ENCODE measurements around the gene WDR20.
"Not testable (repeated sequence)": the region's sequence is repeated elsewhere in the genome, so short reads cannot be mapped to it uniquely, and the experiment has no call there.

WDR20 gene, protein sequence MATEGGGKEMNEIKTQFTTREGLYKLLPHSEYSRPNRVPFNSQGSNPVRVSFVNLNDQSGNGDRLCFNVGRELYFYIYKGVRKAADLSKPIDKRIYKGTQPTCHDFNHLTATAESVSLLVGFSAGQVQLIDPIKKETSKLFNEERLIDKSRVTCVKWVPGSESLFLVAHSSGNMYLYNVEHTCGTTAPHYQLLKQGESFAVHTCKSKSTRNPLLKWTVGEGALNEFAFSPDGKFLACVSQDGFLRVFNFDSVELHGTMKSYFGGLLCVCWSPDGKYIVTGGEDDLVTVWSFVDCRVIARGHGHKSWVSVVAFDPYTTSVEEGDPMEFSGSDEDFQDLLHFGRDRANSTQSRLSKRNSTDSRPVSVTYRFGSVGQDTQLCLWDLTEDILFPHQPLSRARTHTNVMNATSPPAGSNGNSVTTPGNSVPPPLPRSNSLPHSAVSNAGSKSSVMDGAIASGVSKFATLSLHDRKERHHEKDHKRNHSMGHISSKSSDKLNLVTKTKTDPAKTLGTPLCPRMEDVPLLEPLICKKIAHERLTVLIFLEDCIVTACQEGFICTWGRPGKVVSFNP

DNA sequence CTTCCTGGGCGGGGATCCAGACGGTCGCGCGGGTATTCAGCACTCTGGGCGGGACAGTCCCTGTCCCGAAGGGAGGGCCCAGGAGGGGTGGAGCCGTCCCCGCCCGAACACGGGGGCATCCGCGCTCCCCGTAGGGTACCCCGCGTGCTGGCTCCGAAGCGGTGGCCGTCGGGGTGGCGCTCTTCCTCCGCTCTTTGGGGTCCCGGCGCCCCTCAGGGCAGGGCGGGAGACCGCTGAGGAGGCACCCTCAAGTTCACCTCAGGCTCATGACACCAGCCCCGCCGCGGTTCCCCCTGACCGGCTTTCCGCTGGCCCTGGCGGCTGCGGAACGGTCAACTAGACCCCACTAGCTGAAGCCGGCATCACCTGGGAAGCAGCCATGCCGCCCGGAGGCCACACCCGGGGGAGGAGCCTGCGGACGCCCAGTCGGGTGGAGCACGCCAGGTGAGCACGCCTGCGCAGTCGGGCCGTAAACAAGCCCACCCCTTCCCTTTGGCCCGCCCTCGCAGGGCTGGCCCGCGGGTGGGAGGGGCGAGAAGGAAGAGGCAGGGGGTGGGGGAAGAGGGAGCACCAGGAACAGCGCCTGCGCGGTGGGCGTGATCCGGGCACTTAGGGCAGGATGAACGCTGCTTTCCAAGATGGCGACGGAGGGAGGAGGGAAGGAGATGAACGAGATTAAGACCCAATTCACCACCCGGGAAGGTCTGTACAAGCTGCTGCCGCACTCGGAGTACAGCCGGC lies at the start of gene WDR20:
Gene WDR20 (plus strand): TSS at position 612 of the 741 bp plus-strand sequence. CDS start 27 bp downstream, at position 639.
- peak; percentile 99 for DNase-seq (ENCODE audit: low read depth in 2 of 2)

DNA sequence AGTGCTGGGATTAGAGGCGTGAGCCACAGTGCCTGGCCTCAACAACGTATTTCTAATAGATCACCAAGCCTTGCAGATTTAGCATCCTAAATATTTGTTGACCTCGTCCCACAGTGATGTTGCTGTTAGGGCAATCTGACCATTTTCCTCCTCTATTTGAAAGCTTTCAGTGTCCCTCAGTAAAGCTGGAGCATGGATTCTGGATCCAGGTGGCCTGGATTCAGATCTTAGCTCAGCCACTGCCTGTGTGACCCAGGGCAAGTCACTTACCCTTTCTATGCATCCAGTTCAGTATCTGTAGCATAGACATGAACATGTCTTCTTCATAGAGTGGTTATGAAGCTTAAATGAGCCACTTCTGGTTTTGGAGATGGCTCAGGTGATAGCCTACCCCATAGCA lies 49.0 kb upstream of the WDR20 start:
- no peak for DNase-seq (ENCODE audit: low read depth in 2 of 2)

DNA sequence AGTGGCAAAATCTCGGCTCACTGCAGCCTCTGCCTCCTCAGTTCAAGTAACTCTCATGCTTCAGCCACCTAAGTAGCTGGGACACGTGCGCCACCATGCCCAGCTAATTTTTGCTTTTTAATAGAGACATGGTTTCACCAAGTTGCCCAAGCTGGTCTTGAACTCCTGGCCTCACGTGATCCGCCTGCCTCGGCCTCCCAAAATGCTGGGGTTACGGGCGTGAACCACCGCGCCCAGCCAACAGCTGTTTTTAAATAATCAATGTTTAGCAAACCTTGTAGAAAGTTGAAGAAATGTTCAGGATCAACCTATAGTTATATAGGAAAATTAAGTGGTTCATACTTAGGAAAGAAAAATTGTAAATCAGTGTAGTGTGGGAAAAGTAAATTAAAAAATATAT lies 46.9 kb upstream of the WDR20 start:
- no peak for DNase-seq (ENCODE audit: low read depth in 2 of 2)

DNA sequence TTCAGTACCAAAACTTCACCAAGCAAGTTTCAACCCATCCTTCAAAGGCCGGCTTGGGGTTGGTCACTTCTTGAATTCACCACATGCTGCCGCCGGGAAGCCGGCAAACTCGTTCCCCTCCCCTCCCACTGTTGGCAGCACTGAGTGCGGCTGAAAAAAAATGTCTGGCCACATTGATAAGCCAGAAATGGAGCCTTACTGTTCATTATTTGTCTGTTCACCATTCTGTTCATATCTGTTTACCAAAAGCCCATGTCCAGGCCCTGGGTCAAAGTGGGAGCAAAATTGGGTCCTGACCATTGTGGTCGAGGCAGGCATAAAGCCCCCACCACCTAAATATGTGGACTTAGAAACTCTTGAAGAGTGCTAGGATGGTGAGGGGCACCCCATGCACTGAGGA lies 45.6 kb upstream of the WDR20 start:
- no peak for DNase-seq (ENCODE audit: low read depth in 2 of 2)

DNA sequence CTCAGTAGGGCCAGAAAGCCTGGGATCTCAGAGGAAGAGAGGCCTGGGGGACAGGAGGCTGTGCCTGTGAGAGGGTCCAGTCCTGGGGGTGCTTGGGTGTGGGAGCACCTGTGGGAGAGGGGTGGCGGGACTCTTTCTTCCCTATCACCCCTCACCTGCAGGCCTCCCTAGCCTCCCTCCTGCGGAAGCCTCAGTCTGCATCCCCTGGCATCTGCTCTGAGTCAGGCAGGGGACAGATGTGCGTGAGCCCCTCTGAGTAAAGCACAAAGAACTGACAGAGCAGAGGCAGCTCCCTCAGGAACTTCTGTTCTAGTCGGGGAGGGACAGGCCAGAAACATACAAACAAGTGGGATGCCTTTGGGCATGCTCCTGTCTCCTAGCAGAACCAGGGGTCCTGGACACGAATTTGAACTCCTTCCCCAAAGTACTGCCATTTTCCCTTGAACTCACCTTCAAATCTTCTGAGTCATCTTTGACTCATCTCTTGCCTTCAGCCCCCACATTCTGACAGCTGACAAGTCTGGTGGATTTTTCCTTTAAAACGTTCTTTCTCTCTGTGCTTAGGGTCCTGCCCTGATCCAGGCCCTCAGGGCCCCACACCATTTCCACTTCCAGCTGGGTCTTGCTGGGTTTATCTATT lies 44.3 kb upstream of the WDR20 start:
- no peak for DNase-seq (ENCODE audit: low read depth in 2 of 2)

DNA sequence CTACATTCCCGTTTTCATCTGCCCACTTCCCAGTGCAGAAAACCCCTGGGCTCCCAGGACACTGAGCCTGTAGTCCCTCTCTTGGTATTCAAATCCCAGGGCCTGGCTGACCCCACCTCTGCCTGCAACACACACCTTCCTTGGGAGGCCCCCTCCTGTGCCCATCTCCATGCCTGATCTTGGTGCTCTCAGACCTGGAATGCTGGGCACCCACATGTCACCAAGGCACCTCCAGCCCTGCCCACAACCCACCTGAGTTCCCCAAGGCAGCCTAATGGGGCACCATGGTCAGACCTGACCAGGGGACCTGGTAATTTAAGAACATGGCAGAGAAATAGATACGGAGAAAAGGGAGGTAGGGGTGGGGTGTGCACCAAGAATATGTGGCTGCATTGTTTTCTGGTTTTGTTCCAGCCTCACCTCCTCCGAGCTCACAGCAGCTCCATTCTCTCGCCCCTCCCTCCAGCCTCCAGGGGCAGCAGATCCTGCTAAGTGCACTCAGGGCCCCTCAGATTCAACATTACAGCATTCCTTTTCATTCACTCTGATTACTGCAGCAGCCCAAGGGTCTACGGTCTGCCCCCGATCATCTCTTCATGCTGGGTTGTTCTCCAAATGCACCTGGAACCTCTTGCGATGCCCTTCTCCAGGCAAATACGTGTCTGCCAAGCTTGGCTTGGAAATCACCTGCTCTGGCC lies 43.7 kb upstream of the WDR20 start:
- no peak for DNase-seq (ENCODE audit: low read depth in 2 of 2)

DNA sequence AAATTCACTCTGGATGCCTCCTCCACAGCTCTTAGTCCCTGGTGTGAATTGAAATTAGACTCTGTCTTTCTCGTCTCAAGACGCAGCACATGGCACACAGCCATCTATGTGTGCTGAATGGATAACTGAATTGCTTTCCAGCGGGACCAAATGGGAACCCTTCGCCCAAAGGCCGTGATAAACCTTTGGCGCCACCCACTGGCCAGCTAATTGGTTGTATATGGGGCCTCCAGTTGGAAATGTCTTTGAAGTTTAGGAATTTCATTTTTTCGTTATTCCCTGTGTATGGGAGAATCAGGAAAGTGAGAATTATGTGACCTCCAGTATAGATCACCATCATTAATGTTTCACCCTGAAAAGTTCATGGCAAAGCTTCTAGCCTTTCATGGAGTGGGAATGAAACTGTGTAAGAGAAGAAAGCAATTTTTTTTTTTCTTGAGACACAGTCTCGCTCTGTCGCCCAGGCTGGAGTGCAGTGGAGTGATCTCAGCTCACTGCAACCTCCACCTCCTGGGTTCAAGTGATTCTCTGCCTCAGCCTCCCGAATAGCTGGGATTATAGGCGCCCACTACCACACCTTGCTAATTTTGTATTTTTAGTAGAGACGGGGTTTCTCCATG lies 43.0 kb upstream of the WDR20 start:
- peak; percentile 36 to 72 for DNase-seq (ENCODE audit: low read depth in 2 of 2)

DNA sequence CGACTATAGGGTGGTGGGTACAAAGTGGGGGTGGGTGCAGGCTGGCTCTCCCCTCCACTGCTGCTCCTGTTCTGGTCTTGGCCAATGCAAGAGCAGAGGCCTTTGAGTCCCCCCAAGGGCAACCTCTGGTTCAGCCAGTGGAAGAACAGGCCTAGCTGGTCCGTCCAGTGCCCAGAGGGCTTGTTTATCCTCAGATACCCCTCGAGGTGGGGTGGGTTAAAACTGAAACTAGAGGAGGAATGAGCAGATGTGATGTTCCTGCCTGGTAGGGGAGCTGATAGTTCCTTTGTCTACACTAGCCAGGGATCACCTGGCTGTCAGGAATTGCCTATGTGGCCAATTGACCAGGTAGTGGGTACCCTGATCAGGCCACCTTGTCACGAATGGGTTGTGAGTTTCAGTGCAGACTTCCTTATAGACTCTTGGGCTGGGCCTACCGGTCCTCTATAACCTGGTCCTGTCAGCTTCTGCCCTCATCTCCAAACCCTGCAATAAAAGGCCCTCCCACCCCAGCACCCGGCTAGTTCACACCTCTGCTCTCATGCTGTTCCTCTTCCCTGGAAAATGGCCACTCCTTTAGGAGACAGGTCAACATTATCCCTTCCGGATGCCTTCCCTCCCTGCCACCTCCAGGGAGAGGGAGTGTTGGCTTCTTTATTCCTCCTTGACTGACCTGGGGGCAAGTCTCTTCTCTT lies 42.1 kb upstream of the WDR20 start:
- no peak for DNase-seq (ENCODE audit: low read depth in 2 of 2)

DNA sequence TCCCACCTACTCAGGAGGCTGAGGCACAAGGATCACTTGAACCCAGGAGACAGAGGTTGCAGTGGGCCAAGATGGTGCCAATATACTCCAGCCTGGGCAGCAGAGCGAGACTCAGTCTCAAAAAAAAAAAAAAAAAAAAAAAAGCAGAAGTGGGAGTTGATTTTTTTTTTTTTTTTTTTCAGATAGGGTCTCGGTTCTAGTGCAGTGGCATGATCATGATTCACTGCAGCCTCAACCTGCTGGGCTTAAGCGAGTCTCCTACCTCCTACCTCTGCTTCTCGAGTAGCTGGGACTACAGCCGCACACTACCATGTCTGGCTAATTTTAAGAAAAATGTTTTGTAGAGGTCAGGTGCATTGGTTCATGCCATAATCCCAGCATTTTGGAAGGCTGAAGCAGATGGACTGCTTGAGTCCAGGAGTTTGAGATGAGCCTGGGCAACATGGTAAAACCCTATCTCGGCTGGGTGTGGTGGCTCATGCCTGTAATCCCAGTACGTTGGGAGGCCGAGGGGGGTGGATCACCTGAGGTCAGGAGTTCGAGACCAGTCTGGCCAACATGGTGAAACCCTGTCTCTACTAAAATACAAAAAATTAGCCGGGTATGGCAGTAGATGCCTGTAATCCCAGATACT lies 36.5 kb upstream of the WDR20 start:
- no peak for DNase-seq (ENCODE audit: low read depth in 2 of 2)

DNA sequence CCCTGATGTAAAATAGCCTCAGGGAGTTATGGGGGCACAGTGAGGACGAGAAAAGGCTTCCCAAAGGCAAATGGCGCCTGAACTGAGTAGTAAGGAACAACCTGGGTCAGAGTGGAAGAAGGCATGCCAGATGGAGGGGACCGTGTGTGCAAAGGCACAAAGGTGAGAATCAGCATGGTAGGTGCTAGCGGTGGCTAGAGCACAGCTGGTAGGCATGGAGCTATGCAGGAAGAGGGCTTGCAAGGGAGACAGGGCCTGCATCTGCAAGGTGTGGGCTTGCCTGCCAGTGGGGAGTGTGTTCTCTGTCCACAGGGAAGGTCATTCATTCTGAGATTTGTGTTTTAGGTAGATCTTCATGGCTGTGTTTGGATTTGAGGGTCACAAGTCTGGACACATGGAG lies 34.3 kb upstream of the WDR20 start:
- DNase-seq (ENCODE audit: low read depth in 2 of 2) = no peak

DNA sequence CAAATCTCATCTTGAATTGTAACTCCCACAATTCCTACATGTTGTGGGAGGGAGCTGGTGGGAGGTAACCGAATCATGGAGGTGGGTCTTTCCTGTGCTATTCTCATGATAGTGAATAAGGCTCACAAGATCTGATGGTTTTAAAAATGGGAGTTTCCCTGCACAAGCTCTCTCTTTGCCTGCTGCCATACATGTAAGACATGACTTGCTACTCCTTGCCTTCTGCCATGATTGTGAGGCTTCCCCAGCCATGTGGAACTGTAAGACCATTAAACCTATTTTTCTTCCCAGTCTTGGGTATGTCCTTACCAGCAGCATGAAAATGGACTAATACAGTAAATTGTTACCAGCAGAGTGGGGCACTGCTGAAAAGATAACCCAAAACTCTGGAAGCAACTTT lies 30.4 kb upstream of the WDR20 start:
- DNase-seq (ENCODE audit: low read depth in 2 of 2) = not testable (repeated sequence)

DNA sequence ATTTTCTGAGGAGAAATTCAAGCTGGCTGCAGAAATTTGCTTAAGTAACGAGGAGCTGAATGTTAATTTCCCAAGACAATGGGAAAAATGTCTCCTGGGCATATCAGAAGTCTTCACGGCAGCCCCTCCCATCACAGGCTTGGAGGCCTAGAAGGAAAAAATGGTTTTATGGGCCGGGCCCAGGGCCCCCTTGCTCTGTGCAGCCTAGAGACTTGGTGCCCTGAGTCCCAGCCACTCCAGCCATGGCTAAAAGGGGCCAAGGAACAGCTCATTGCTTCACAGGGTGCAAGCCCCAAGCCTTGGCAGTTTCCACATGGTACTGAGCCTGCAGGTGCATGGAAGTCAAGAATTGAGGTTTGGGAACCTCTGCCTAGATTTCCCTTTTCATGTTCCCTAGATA lies 28.6 kb upstream of the WDR20 start:
- DNase-seq (ENCODE audit: low read depth in 2 of 2) = no peak

DNA sequence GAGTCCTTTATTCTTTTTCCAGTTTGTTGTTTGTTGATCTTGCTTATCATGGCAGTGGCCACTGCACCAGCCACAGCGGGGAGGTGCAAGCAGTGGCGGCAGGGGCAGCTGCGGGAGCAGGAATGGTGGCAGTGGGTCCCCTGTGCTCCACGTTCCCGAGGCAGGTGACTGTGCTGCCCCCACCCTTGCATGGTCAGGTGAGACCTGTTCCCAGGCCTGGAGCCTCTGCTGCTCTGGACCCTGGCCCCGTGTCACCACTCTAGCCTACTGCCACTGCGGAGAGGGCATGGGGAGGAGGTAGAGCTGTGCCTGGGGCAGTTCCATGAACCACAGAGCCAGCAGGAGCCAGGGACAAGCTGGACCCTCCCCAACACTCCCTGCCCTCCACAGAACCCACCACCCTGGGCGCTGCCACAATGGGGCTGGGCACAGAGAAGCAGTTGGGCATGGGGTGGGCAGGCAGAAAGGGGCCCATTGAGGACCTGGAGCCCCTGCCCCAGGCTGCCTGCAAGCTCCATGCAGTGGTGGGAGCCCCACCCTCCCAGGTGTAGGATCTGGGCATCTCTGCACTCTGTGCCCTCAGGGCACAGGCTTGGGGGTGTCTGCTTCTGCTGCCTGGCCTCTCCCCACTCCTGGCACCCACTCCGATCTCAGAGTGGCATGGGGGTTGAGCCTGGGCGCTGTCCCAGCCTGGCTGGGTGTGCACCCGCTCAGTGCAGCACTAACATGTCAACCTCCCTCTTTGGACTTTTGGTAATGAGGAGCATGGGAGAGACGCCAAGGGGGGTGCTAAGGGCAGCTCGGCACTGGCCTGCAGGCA lies 23.1 kb upstream of the WDR20 start:
- DNase-seq (ENCODE audit: low read depth in 2 of 2) = no peak

DNA sequence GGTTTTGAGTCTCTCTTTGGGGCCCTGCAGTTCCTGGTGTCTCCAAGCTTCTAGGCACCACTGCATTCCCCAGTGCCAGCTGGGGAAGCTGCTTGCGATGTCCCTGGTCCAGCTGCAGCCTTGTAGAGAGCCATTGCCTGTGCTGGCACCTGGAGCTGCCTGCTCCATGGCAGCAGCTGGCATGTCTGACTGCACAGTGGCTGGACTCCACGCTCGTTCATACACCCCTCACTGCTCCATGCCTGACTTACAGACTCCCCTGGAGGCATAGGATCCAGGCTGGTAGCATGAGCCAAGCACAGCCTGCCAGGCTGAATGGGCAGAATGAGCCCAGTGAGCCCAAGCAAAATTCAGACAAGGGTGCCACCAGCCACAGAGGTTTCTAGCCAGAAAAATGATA lies 21.8 kb upstream of the WDR20 start:
- DNase-seq (ENCODE audit: low read depth in 2 of 2) = no peak

DNA sequence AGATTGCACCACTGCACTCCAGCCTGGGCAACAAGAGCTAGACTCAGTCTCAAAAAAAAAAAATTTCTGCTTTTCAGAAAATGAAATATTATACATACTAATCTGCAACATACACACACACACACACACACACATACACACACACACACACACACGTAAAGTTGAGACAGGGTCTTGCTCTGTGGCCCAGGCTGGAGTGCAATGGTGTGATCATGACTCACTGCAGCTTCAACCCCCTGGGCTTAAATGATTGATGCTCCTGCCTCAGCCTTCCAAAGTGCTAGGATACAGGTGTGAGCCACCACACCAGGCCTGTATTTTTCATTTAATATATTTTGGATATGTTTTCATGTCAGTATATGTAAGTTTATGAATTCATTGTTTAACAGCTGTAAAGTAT lies 18.8 kb upstream of the WDR20 start:
- DNase-seq (ENCODE audit: low read depth in 2 of 2) = no peak

DNA sequence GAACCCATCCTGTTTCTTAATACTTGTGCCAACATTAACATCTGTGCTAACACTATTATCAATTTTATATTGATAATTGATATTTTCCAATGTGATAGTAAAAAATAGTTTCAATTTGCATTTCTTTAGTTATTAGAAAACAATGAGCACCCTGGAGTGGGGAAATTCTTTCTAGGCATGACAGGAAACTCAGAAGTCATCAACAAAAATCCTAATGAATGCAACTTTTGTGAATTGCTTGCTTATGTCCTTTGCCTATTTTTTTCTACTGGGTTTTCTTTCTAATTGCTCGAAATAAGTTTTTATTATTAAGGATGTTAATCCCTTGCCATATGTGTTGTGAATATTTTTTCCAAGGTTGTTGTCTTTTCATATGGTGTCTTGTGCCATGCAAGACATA lies 18.1 kb upstream of the WDR20 start:
- no peak for DNase-seq (ENCODE audit: low read depth in 2 of 2)

DNA sequence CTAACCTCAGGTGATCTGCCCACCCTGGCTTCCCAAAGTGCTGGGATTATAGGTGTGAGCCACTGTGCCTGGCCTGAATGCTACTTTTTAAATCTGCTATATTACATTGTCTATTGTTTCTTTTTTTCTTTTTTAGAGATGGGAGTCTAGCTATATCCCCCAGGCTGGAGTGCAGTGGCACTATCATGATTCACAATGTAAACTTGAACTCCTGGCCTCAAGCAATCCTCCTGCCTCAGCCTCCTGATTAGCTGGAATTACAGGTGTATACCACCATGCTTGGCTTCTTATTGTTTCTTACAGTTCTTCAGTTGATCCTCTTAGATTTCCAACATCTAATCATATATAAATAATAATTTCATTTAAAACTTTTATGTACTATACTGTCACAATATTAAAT lies 15.3 kb upstream of the WDR20 start:
- DNase-seq (ENCODE audit: low read depth in 2 of 2) = no peak

DNA sequence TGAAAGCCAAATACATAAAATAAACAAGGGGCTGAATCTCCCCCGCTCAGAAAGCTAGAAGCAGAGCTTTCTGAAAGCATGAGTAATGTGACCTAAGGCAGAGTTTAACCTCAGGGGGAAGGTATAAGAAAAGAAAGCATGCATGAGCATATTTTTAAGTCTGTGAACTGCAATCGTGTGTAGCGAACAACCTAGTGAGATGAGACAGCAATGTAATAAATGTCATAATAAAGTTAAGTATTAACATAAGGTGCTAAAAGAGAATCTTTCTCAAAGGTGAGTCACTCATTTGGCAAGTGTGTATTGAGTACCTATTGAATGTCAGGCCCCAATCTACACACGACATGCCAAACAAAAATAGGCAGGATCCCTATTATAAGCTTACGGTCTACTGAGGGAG lies 14.2 kb upstream of the WDR20 start:
- no peak for DNase-seq (ENCODE audit: low read depth in 2 of 2)

DNA sequence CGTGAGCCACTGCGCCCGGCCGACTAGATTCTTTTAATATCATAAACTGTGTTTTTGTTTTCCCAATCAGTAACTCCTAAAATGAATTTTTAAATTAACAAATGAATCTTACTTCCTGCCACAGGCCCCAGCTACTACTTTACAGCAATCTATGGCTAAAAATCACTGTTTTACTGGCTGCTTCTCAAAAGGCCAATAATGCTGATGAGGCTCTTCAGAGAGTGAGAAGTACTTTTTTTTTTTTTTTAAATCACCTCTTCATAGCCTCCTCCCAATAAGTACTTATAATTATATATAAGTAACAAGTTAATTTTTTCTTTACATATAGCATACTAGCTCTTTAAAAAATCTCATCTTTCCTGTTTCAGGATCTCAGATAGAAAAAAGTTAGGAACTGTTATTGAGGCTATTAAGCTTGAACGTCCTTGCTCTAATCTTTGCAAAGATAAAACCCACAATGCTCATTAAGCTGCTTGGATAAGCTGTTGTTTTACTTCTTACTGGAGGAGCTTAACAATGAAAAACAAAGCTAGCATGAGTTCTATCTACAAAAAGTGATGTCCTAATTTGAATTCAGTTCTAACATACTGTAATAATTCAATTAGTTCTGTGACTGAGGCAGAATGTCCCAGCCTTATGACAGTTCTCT lies 12.8 kb upstream of the WDR20 start:
- DNase-seq (ENCODE audit: low read depth in 2 of 2) = no peak

Data from stimulated activated CD4-positive, alpha-beta T cell treated with anti-CD3 and anti-CD28 coated beads, Interleukin-12 subunit alpha, Interleukin-12 subunit beta, amount 100 ng/mL, for 24 hours (primary cell).